H1 (cell line): Measurements from ENCODE around the gene ACTN2. TPM values are rescaled to one million over a fixed set of nuclear protein-coding genes. Genes with fewer than 3 reads are reported as not detected.

Source experiments
- CTCF ChIA-PET: fragments of 300-600 bp; sonication (Branson Sonifier 250); formaldehyde crosslinking; loops from one replicate; lab custom pipeline; 2021; ENCODE audit not compliant: partially characterized antibody; lab: Charles Lee
- POLR2A ChIA-PET: fragments of 300-600 bp; sonication (Branson Sonifier 250); formaldehyde crosslinking; loops from one replicate; lab custom pipeline; 2021; ENCODE audit warnings: inconsistent platforms; ENCODE audit not compliant: partially characterized antibody; lab: Charles Lee
- DNase-seq, 2 experiments: peaks; one replicate each; pipeline versions ENCODE4 v3.0.0 to v3.0.0-alpha.2; 2010 to 2022; ENCODE audit warnings: low spot score in 2 of 2, low read depth in 1 of 2, mixed read lengths in 1 of 2
- FAIRE-seq: peaks from 2 replicates; lab custom pipeline; 2011; peaks lifted over from hg19 to GRCh38; lab: Jason Lieb, UNC
- H2AFZ ChIP-seq: 2 replicates; pipeline ENCODE4 v1.8.1; 2012; ENCODE audit warnings: low read length, inconsistent platforms
- H2AK5ac ChIP-seq: 2 replicates; pipeline ENCODE4 v1.6.1; 2013; ENCODE audit warnings: low read depth, low read length
- H2BK120ac ChIP-seq: replicated peaks from 2 replicates; pipeline ENCODE3; 2013; ENCODE audit warnings: low read depth, low read length, inconsistent platforms
- H2BK12ac ChIP-seq: 2 replicates; pipeline ENCODE4 v1.6.1; 2013; ENCODE audit warnings: low read depth, low read length
- H2BK15ac ChIP-seq: 2 replicates; pipeline ENCODE4 v1.6.1; 2013; ENCODE audit warnings: low read length
- H2BK20ac ChIP-seq: 2 replicates; pipeline ENCODE4 v1.6.1; 2013; ENCODE audit warnings: low read length
- H2BK5ac ChIP-seq: 2 replicates; pipeline ENCODE4 v1.6.1; 2013; ENCODE audit warnings: low read depth, low read length
- H3K14ac ChIP-seq: 2 replicates; pipeline ENCODE4 v1.6.1; 2013; ENCODE audit warnings: inconsistent platforms; ENCODE audit not compliant: insufficient read length
- H3K18ac ChIP-seq: 2 replicates; pipeline ENCODE4 v1.6.1; 2013; ENCODE audit warnings: low read length; ENCODE audit errors: extremely low read depth
- H3K23ac ChIP-seq: 2 replicates; pipeline ENCODE4 v1.6.1; 2013; ENCODE audit warnings: inconsistent platforms; ENCODE audit not compliant: insufficient read length
- H3K23me2 ChIP-seq: 2 replicates; pipeline ENCODE4 v1.6.1; 2013; ENCODE audit warnings: low read depth, low read length
- H3K27ac ChIP-seq: 2 replicates; pipeline ENCODE4 v1.6.1; 2011; ENCODE audit warnings: low read depth, low read length, inconsistent platforms
- H3K27me3 ChIP-seq, 4 experiments: replicated peaks in 1 of 4; 1 replicate in 1 of 4; 2 replicates in 3 of 4; pipeline versions ENCODE4 v1.6.1 to v1.8.1; 2011 to 2013; ENCODE audit warnings: low read length in 3 of 4, mild to moderate bottlenecking in 3 of 4, inconsistent platforms in 2 of 4, mixed read lengths in 2 of 4, moderate library complexity in 1 of 4; ENCODE audit not compliant: control insufficient read depth in 3 of 4, insufficient read depth in 3 of 4; ENCODE audit errors: extremely low read depth in 1 of 4
- H3K36me3 ChIP-seq, 4 experiments: 2 replicates each; pipeline versions ENCODE4 v1.6.1 to v1.8.1; 2011 to 2013; ENCODE audit warnings: mild to moderate bottlenecking in 4 of 4, low read length in 3 of 4, moderate library complexity in 2 of 4, control low read depth in 1 of 4, inconsistent platforms in 1 of 4; ENCODE audit not compliant: insufficient read depth in 4 of 4, control insufficient read depth in 2 of 4
- H3K4ac ChIP-seq: replicated peaks from 2 replicates; pipeline ENCODE3; 2013; ENCODE audit warnings: low read length, low read depth, mixed read lengths, inconsistent platforms; ENCODE audit not compliant: insufficient read length
- H3K4me1 ChIP-seq, 4 experiments: replicated peaks in 1 of 4; 1 replicate in 1 of 4; 2 replicates in 3 of 4; pipeline versions ENCODE4 v1.6.1 to v1.8.1; 2011 to 2013; ENCODE audit warnings: low read length in 3 of 4, inconsistent platforms in 2 of 4, mixed read lengths in 1 of 4; ENCODE audit not compliant: insufficient read depth in 4 of 4, control insufficient read depth in 3 of 4
- H3K4me2 ChIP-seq, 2 experiments: 2 replicates each; pipeline versions ENCODE4 v1.6.1 to v1.8.1; 2011 to 2013; ENCODE audit warnings: low read depth in 2 of 2, low read length in 2 of 2, control low read depth in 1 of 2, inconsistent platforms in 1 of 2, mild to moderate bottlenecking in 1 of 2; ENCODE audit not compliant: insufficient read depth in 1 of 2
- H3K4me3 ChIP-seq, 4 experiments: fragments of 200-600, 300-600 bp in 1 of 4; sonication (generic), shearing (Covaris generic), sonication (Bioruptor Twin) in 1 of 4; 2 replicates each; pipeline versions ENCODE4 v1.5.1 to v1.8.1; 2011 to 2016; ENCODE audit warnings: low read length in 4 of 4, low read depth in 3 of 4, control low read depth in 2 of 4, inconsistent platforms in 2 of 4, mild to moderate bottlenecking in 2 of 4, mixed read lengths in 1 of 4, moderate library complexity in 1 of 4; ENCODE audit not compliant: insufficient read depth in 2 of 4; ENCODE audit errors: extremely low read depth in 1 of 4
- H3K56ac ChIP-seq: replicated peaks from 2 replicates; pipeline ENCODE3; 2013; ENCODE audit warnings: low read depth, mild to moderate bottlenecking, mixed read lengths, low read length, inconsistent platforms; ENCODE audit not compliant: insufficient read length
- H3K79me1 ChIP-seq: 2 replicates; pipeline ENCODE4 v1.6.1; 2013; ENCODE audit warnings: low read depth, low read length, control low read depth
- H3K79me2 ChIP-seq, 2 experiments: 2 replicates each; pipeline versions ENCODE4 v1.6.1 to v1.8.1; 2012 to 2013; ENCODE audit warnings: low read length in 2 of 2, mild to moderate bottlenecking in 2 of 2, inconsistent platforms in 1 of 2; ENCODE audit not compliant: insufficient read depth in 2 of 2, control insufficient read depth in 1 of 2
- H3K9ac ChIP-seq, 4 experiments: replicated peaks in 1 of 4; 1 replicate in 1 of 4; 2 replicates in 3 of 4; pipeline versions ENCODE4 v1.6.1 to v1.8.1; 2011 to 2013; ENCODE audit warnings: low read depth in 3 of 4, low read length in 3 of 4, control low read depth in 2 of 4, mild to moderate bottlenecking in 2 of 4, moderate library complexity in 2 of 4, inconsistent platforms in 1 of 4; ENCODE audit errors: extremely low read depth in 1 of 4
- H3K9me3 ChIP-seq, 2 experiments: 2 replicates each; pipeline versions ENCODE4 v1.6.1 to v1.8.1; 2012 to 2013; ENCODE audit warnings: mild to moderate bottlenecking in 2 of 2, moderate library complexity in 2 of 2, control low read depth in 1 of 2, inconsistent platforms in 1 of 2, low read depth in 1 of 2, low read length in 1 of 2, mixed read lengths in 1 of 2; ENCODE audit not compliant: insufficient read depth in 2 of 2
- H4K20me1 ChIP-seq, 2 experiments: replicated peaks in 1 of 2; 2 replicates each; pipeline versions ENCODE3 to v1.8.1; 2011 to 2013; ENCODE audit warnings: inconsistent platforms in 2 of 2, low read length in 2 of 2, mild to moderate bottlenecking in 1 of 2; ENCODE audit not compliant: insufficient read depth in 2 of 2, control insufficient read depth in 1 of 2
- H4K5ac ChIP-seq: 2 replicates; pipeline ENCODE4 v1.6.1; 2013; ENCODE audit warnings: low read length, low read depth, mixed read lengths, inconsistent platforms; ENCODE audit not compliant: insufficient read length
- H4K8ac ChIP-seq: 2 replicates; pipeline ENCODE4 v1.8.0; 2013; ENCODE audit warnings: mild to moderate bottlenecking, moderate library complexity, low read length, inconsistent platforms; ENCODE audit not compliant: insufficient read depth; ENCODE audit errors: extremely low read depth
- H4K91ac ChIP-seq: replicated peaks from 2 replicates; pipeline ENCODE3; 2013; ENCODE audit warnings: low read length, mixed read lengths, inconsistent platforms; ENCODE audit not compliant: insufficient read length
- CBX8 ChIP-seq: fragments of 300-800, 300-1000 bp; sonication (generic); IDR thresholded peaks from 2 replicates; pipeline ENCODE4 v1.7.1; 2016; ENCODE audit warnings: low read depth, low read length, borderline replicate concordance
- FOSL1 ChIP-seq: IDR thresholded peaks from 2 replicates; pipeline ENCODE4 v1.6.1; 2011; ENCODE audit warnings: mild to moderate bottlenecking, low read depth, low read length, moderate library complexity; ENCODE audit not compliant: insufficient read depth
- NANOG ChIP-seq: IDR thresholded peaks from 2 replicates; pipeline ENCODE4 v1.6.1; 2011; ENCODE audit warnings: low read length, low read depth, mild to moderate bottlenecking, inconsistent platforms; ENCODE audit not compliant: insufficient read depth, poor library complexity, severe bottlenecking
- PHF8 ChIP-seq: fragments of 200-600 bp; sonication (generic); conservative IDR thresholded peaks from 2 replicates; pipeline ENCODE4 v1.7.1; 2012; ENCODE audit warnings: low read depth, mild to moderate bottlenecking, inconsistent platforms, low read length, moderate library complexity
- RAD21 ChIP-seq, 2 experiments: IDR thresholded peaks in 1 of 2; conservative IDR thresholded peaks in 1 of 2; 2 replicates each; pipeline ENCODE4 v1.6.1; 2011; ENCODE audit warnings: low read depth in 2 of 2, low read length in 2 of 2, improper control_type of control experiment in 1 of 2, inconsistent platforms in 1 of 2, mild to moderate bottlenecking in 1 of 2, moderate library complexity in 1 of 2
- SAP30 ChIP-seq: fragments of 300-600 bp; sonication (generic); IDR thresholded peaks from 2 replicates; pipeline ENCODE4 v1.7.1; 2012; ENCODE audit warnings: low read length, moderate library complexity, mild to moderate bottlenecking, inconsistent platforms; ENCODE audit not compliant: insufficient read depth, insufficient replicate concordance
- WGBS, 2 experiments: shearing (Covaris generic) in 1 of 2; methylation state at CpG; one replicate each; pipeline versions ENCODE4 v1.1.6 to v1.1.7; 2013 to 2015; ENCODE audit warnings: low lambda C conversion rate in 2 of 2, mixed read lengths in 2 of 2, inconsistent platforms in 1 of 2, low coverage in 1 of 2, missing lambda C conversion rate in 1 of 2; ENCODE audit not compliant: insufficient replicate concordance in 2 of 2, insufficient coverage in 1 of 2, insufficient read length in 1 of 2; ENCODE audit errors: extremely low coverage in 1 of 2, missing lambda C conversion rate in 1 of 2; 5-methylcytosine and 5-hydroxymethylcytosine counted together
- polyA plus RNA-seq, 7 experiments: library from polyadenylated mRNA; depleted of rRNA in 3 of 7; stranded (reverse) in 5 of 7; unstranded in 2 of 7; fragments of >200 nt in 5 of 7; fragments of 200-250 nt in 2 of 7; gene quantifications; 1 replicate in 5 of 7; 2 replicates in 1 of 7; 4 replicates in 1 of 7; pipeline versions ENCODE4 v1.2.1 to v1.2.3, GENCODE V29; 2011 to 2013; ENCODE audit warnings: missing spikeins in 2 of 7, mixed read lengths in 2 of 7
- total RNA-seq: library from RNA; stranded (reverse); fragmentation: NEBNext Ultra II Directional; extraction: Animal tissue kit (Norgen Biotek cat#: 25700); gene quantifications from 2 replicates; pipeline ENCODE4 v1.2.1, GENCODE V29; 2021

ACTN2 gene
- total and polyA plus RNA-seq, 2 of the 8 experiments (the other 6 are each of a cell fraction or from before 2014, with no cell fraction given): 1.9 to 4.1 TPM

- Histone ChIP-seq H3K56ac (no peak overlapping the region), H2BK12ac (no peak overlapping the region), H3K9ac (no peak overlapping the region), H3K36me3 (no peaks in the 10 kb centered on the region), H4K20me1 (no peaks in the 10 kb centered on the region), H4K8ac (no peak overlapping the region), H3K14ac (no peak overlapping the region), H3K4me1 (peaks cover 3 to 4% (median 4%) of the 10 kb centered on the region in 4 experiments; a peak in 4 of 7 replicates), H4K5ac (no peak overlapping the region), H3K79me1 (no peaks in the 10 kb centered on the region), H2BK20ac (no peak overlapping the region), H2BK15ac (no peak overlapping the region), H3K23me2 (no peaks in the 10 kb centered on the region), H3K27me3 (no peaks in the 10 kb centered on the region), H3K4ac (no peak overlapping the region), H2BK120ac (no peak overlapping the region), H3K23ac (no peak overlapping the region), H2AK5ac (no peak overlapping the region), H3K4me3 (no peak overlapping the region), H2BK5ac (no peak overlapping the region), H3K27ac (no peak overlapping the region), H3K79me2 (no peaks in the 10 kb centered on the region), H3K4me2 (no peak overlapping the region), H4K91ac (no peak overlapping the region), H3K9me3 (no peaks in the 10 kb centered on the region), H3K18ac (no peak overlapping the region), H2AFZ (no peak overlapping the region)
- POLR2A ChIA-PET: interaction anchor here (0.5 kb wide), 1 partner anchor 125 kb away, joined by 3 read pairs; no protein-coding TSS in a partner anchor
- no peak for DNase-seq
- WGBS, 2 experiments: 91% methylated on average over 12 of the region's 12 CpGs; no CpG with 5 or more reads in 1 of the 2 experiments
- no peak for FAIRE-seq
- TF ChIP-seq SAP30 (no peak), CBX8 (no peak), PHF8 (no peak), RAD21 (IDR thresholded peaks at IDR 0.05 in 1 of 2, conservative IDR thresholded peaks at IDR 0.05 in 1 of 2; ENCODE audit: low read depth in 2 of 2, low read length in 2 of 2) (no peak), FOSL1 (no peak), NANOG (no peak)
- CTCF ChIA-PET: interaction anchor here (0.5 to 1.3 kb wide), 5 partner anchors 18 to 1936 kb away, joined by 3 to 5 read pairs (median 3); no protein-coding TSS in a partner anchor
Measured at GRCh38 chr1:236659792-236660587, 26.3 kb upstream of the ACTN2 start.
